Osteoblast (primary cell): ENCODE measurements around the gene GRIA4. TPM values are rescaled to one million over a fixed set of nuclear protein-coding genes. Genes with fewer than 3 reads are reported as not detected.
"Not testable (repeated sequence)": the region's sequence is repeated elsewhere in the genome, so short reads cannot be mapped to it uniquely, and the experiment has no call there.

Experiments used
- DNase-seq: peaks from one replicate; pipeline ENCODE4 v3.0.0; 2011; ENCODE audit warnings: low spot score, mixed read lengths; ENCODE audit not compliant: insufficient read length; ENCODE audit errors: missing footprints
- H2AFZ ChIP-seq: 2 replicates; pipeline ENCODE4 v1.6.0; 2011; ENCODE audit warnings: mild to moderate bottlenecking, low read length
- H3K27ac ChIP-seq: 2 replicates; pipeline ENCODE4 v1.5.1; 2011; ENCODE audit warnings: mild to moderate bottlenecking, low read depth, low read length, moderate library complexity
- H3K27me3 ChIP-seq: 2 replicates; pipeline ENCODE4 v1.6.0; 2012; ENCODE audit warnings: mild to moderate bottlenecking, control low read depth, inconsistent platforms, low read length, moderate library complexity; ENCODE audit not compliant: insufficient read depth
- H3K36me3 ChIP-seq: 2 replicates; pipeline ENCODE4 v1.5.1; 2011; ENCODE audit warnings: mild to moderate bottlenecking, low read length, control low read depth, moderate library complexity; ENCODE audit not compliant: insufficient read depth
- H3K4me1 ChIP-seq: 2 replicates; pipeline ENCODE4 v1.5.1; 2011; ENCODE audit warnings: mild to moderate bottlenecking, low read length, control low read depth, moderate library complexity; ENCODE audit not compliant: insufficient read depth
- H3K4me2 ChIP-seq: 2 replicates; pipeline ENCODE4 v1.6.0; 2011; ENCODE audit warnings: mild to moderate bottlenecking, low read length; ENCODE audit not compliant: insufficient read depth
- H3K4me3 ChIP-seq: fragments of 200-600 bp; sonication (generic); 3 replicates; pipeline ENCODE4 v1.5.1; 2012; ENCODE audit warnings: mild to moderate bottlenecking, low read length, inconsistent platforms; ENCODE audit not compliant: insufficient read depth
- H3K79me2 ChIP-seq: 2 replicates; pipeline ENCODE4 v1.6.0; 2012; ENCODE audit warnings: mild to moderate bottlenecking, low read length, control low read depth, inconsistent platforms; ENCODE audit not compliant: insufficient read depth
- H3K9me3 ChIP-seq: 2 replicates; pipeline ENCODE4 v1.5.1; 2011; ENCODE audit warnings: low read depth, low read length, control low read depth
- H4K20me1 ChIP-seq: 2 replicates; pipeline ENCODE4 v1.6.0; 2012; ENCODE audit warnings: mild to moderate bottlenecking, low read length, control low read depth; ENCODE audit not compliant: insufficient read depth
- total RNA-seq: library from RNA; depleted of rRNA; stranded (reverse); fragments of >200 nt; gene quantifications from 2 replicates; pipeline ENCODE4 v1.2.3, GENCODE V29; 2012
- TF ChIP-seq, protein P1 (sequence below): IDR thresholded peaks from 2 replicates; pipeline ENCODE4 v1.5.1; 2011; ENCODE audit warnings: mild to moderate bottlenecking, low read depth, low read length, moderate library complexity; ENCODE audit errors: extremely low read depth

GRIA4 gene
- total RNA-seq, 1 donor = not detected

DNA sequence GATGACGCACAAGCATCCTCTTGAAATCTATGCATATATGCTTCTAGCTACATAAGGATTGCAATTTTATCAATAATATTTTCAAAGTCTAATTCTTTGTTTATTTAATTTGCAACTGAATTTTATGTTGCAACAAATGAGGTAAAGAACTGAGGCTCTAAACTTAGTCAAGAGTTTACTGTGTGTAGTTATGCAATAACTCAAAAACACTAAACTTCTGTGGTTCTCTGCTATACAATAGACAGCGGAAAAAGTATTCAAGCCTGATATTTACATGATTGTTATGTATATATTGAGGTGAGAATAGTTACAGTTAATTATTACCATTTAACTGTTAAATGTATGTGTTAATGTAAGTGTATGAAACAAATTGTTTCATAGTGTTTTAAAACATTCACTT is 379.3 kb downstream of the GRIA4 start:
- Histone ChIP-seq H2AFZ (no peak overlapping the region), H3K27me3 (no peaks in the 10 kb centered on the region), H3K36me3 (no peaks in the 10 kb centered on the region), H3K9me3 (no peaks in the 10 kb centered on the region), H3K79me2 (no peaks in the 10 kb centered on the region), H3K4me1 (no peaks in the 10 kb centered on the region), H3K4me3 (no peak overlapping the region), H3K27ac (no peak overlapping the region), H3K4me2 (no peak overlapping the region), H4K20me1 (no peaks in the 10 kb centered on the region)
- TF ChIP-seq, protein P1, sequence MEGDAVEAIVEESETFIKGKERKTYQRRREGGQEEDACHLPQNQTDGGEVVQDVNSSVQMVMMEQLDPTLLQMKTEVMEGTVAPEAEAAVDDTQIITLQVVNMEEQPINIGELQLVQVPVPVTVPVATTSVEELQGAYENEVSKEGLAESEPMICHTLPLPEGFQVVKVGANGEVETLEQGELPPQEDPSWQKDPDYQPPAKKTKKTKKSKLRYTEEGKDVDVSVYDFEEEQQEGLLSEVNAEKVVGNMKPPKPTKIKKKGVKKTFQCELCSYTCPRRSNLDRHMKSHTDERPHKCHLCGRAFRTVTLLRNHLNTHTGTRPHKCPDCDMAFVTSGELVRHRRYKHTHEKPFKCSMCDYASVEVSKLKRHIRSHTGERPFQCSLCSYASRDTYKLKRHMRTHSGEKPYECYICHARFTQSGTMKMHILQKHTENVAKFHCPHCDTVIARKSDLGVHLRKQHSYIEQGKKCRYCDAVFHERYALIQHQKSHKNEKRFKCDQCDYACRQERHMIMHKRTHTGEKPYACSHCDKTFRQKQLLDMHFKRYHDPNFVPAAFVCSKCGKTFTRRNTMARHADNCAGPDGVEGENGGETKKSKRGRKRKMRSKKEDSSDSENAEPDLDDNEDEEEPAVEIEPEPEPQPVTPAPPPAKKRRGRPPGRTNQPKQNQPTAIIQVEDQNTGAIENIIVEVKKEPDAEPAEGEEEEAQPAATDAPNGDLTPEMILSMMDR = no peak
- DNase-seq = no peak

DNA sequence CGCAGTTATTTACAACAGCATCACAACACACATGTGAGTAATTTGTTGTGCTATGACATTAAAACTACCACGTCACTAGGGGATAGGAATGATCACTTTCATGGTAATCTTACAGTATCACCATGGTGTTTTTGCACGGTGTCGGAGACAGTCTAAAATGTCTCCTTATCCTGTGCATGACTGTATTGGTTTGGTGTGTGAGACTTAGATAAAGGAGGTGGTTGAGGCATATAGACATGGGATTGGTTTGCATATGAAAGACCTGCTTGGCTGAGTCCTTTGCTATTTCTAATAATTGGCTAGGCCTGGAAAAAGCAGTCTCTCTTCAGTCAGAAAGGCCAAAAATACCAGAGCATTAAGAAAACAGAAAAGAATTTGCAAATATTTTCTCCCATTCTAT is 382.0 kb downstream of the GRIA4 start:
- Histone ChIP-seq H3K36me3 (peaks cover 10% of the 10 kb centered on the region), H2AFZ (no peak overlapping the region), H3K4me3 (no peak overlapping the region), H3K4me2 (no peak overlapping the region), H4K20me1 (no peaks in the 10 kb centered on the region), H3K4me1 (no peaks in the 10 kb centered on the region), H3K27me3 (no peaks in the 10 kb centered on the region), H3K79me2 (no peaks in the 10 kb centered on the region), H3K9me3 (no peaks in the 10 kb centered on the region), H3K27ac (no peak overlapping the region)
- no peak for DNase-seq
- TF ChIP-seq, protein P1 = no peak

DNA sequence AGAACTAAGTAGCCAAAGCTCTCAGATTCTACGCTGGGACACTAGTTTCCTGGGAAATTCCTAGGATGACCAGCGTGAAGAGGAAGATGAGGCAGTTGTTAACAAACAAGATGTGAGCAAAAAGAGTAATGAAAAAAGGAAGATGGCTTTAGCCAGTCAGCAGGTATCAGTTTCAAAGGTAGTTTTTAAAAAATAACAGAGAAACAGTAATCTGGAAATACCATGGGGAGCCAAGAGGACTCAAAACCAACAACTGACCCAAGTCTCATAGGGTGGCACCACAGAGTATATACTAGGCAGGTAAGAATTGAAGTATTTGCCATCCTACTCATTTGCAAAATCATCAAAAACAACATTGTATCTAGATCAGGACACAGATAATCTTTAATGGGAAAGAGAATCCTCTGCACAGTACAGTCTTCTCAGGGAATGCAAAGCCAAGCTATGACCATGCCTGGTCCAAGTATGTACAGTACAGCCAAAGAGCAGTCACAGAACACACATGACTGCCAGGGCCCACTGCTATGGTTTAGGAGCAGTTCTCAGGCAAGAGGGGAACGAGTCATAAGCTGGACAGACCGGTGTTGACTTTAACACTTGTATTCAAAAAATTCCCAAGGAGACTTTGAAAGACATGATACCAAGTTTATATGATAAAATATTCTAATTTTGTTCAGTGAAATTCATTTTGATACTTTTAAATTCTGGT is 391.6 kb downstream of the GRIA4 start:
- H3K4me1 ChIP-seq = no peaks in the 10 kb centered on the region
- no peaks in the 10 kb centered on the region for H3K27me3 ChIP-seq
- H4K20me1 ChIP-seq = peaks cover 3% of the 10 kb centered on the region
- TF ChIP-seq, protein P1 = no peak
- H3K36me3 ChIP-seq = peaks cover 6% of the 10 kb centered on the region
- H3K27ac ChIP-seq = no peak overlapping the region
- H3K4me2 ChIP-seq = no peak overlapping the region
- DNase-seq = no peak
- no peaks in the 10 kb centered on the region for H3K9me3 ChIP-seq
- no peak overlapping the region for H3K4me3 ChIP-seq
- H2AFZ ChIP-seq = no peak overlapping the region
- peaks cover 7% of the 10 kb centered on the region for H3K79me2 ChIP-seq

DNA sequence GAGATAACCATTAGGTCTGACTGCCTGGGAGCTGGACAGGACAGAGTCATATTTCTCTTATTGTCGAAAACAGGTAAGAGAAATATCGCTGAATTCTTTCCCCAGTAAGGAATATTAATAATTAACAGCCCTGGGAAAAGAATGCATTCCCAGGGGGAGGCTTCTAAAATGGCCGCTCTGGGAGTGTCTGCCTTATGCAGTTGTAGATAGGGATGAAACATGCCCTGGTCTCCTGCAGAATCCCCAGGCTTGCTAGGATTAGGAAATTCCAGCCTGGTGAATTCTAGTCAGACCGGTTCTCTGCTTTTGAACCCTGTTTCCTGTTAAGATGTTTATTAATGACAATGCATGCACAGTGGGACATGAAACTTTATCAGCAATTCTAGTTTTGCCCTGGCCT is 393.2 kb downstream of the GRIA4 start:
- H3K4me3 ChIP-seq, H3K4me1 ChIP-seq, H2AFZ ChIP-seq, H3K27ac ChIP-seq, H3K4me2 ChIP-seq, H4K20me1 ChIP-seq, H3K27me3 ChIP-seq, H3K9me3 ChIP-seq, DNase-seq: not testable (repeated sequence)
- H3K79me2 ChIP-seq = peaks cover 16% of the 10 kb centered on the region
- peaks cover 14% of the 10 kb centered on the region for H3K36me3 ChIP-seq
